Loucy (cell line): ENCODE measurements around the gene ZFYVE28.

ENCODE experiments used
- H2AFZ ChIP-seq: fragments of 200-600 bp; sonication (generic); 2 replicates; pipeline ENCODE4 v1.6.0; 2016; ENCODE audit warnings: antibody characterized with exemption, mild to moderate bottlenecking, low read length, moderate library complexity
- H3F3A ChIP-seq: fragments of 200-600 bp; 2 replicates; pipeline ENCODE4 v1.6.0; 2016; ENCODE audit warnings: antibody characterized with exemption, low read depth, mild to moderate bottlenecking
- H3K27me3 ChIP-seq: fragments of 200-600 bp; sonication (generic); 2 replicates; pipeline ENCODE4 v1.6.1; 2014; ENCODE audit warnings: low read length, mild to moderate bottlenecking; ENCODE audit not compliant: insufficient read depth, poor library complexity, severe bottlenecking
- H3K36me3 ChIP-seq: fragments of 200-600 bp; sonication (generic); 2 replicates; pipeline ENCODE4 v1.6.1; 2016; ENCODE audit warnings: low read length; ENCODE audit not compliant: insufficient read depth
- H3K4me1 ChIP-seq: fragments of 200-600 bp; sonication (generic); 2 replicates; pipeline ENCODE4 v1.5.1; 2014; ENCODE audit warnings: low read length, mild to moderate bottlenecking; ENCODE audit not compliant: insufficient read depth, poor library complexity, severe bottlenecking
- H3K4me2 ChIP-seq: fragments of 200-600 bp; sonication (generic); 2 replicates; pipeline ENCODE4 v1.6.0; 2014; ENCODE audit warnings: antibody characterized with exemption, low read length, low read depth, mild to moderate bottlenecking; ENCODE audit not compliant: poor library complexity, severe bottlenecking
- H3K4me3 ChIP-seq: fragments of 200-600 bp; sonication (generic); 2 replicates; pipeline ENCODE4 v1.5.1; 2014; ENCODE audit warnings: low read length, mild to moderate bottlenecking, mixed read lengths; ENCODE audit not compliant: poor library complexity, severe bottlenecking
- H3K79me2 ChIP-seq: fragments of 200-600 bp; sonication (generic); 2 replicates; pipeline ENCODE4 v1.6.1; 2014; ENCODE audit warnings: low read length; ENCODE audit not compliant: insufficient read depth
- H3K9ac ChIP-seq: fragments of 200-600 bp; sonication (generic); 2 replicates; pipeline ENCODE4 v1.6.0; 2014; ENCODE audit warnings: mild to moderate bottlenecking, low read depth, low read length, moderate library complexity; ENCODE audit not compliant: poor library complexity, severe bottlenecking
- H3K9me2 ChIP-seq: fragments of 200-600 bp; sonication (generic); replicated peaks from 2 replicates; pipeline ENCODE4 v1.6.1; 2016; ENCODE audit warnings: low read depth, low read length, mixed read lengths
- H3K9me3 ChIP-seq: fragments of 200-600 bp; sonication (generic); 2 replicates; pipeline ENCODE4 v1.6.1; 2014; ENCODE audit warnings: mild to moderate bottlenecking, antibody characterized with exemption, low read length, low read depth; ENCODE audit not compliant: insufficient read depth
- H4K20me1 ChIP-seq: fragments of 200-600 bp; sonication (generic); 2 replicates; pipeline ENCODE4 v1.6.0; 2014; ENCODE audit warnings: antibody characterized with exemption, low read length, mild to moderate bottlenecking; ENCODE audit not compliant: insufficient read depth, poor library complexity, severe bottlenecking
- EZH2phosphoT487 ChIP-seq: fragments of 200-600 bp; IDR thresholded peaks from 2 replicates; pipeline ENCODE4 v1.6.1; 2018; ENCODE audit warnings: antibody characterized with exemption, mild to moderate bottlenecking, moderate library complexity, borderline replicate concordance
- TF ChIP-seq, protein P1 (sequence below): fragments of 200-600 bp; sonication (generic); conservative IDR thresholded peaks from 2 replicates; pipeline ENCODE4 v1.5.1; 2014; ENCODE audit warnings: mild to moderate bottlenecking, antibody characterized with exemption, low read length

The ZFYVE28 gene

DNA sequence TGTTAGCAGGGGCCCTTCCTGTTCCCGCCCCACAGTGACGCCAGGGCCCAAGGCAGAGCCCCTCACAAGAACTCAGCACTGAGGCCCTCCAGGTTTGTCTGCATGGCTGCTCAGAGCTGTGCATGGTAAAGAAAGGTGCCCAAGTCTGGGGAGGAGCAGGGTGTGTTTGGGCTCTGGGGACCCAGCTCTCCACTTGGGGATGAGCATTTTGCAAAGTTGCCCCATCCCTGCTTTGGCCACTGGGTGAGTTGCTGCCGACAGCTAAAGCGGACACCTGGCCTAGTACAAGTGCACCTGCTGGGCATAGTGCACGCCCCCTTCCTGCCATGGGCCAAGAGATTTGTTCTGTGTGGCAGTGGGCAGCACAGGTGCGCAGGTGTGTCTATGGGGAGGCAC lies 154.5 kb downstream of the ZFYVE28 start:
- no peak overlapping the region for H3K4me2 ChIP-seq
- H3F3A ChIP-seq, result no peaks in the 10 kb centered on the region
- no peak for TF ChIP-seq EZH2phosphoT487
- TF ChIP-seq, protein P1, sequence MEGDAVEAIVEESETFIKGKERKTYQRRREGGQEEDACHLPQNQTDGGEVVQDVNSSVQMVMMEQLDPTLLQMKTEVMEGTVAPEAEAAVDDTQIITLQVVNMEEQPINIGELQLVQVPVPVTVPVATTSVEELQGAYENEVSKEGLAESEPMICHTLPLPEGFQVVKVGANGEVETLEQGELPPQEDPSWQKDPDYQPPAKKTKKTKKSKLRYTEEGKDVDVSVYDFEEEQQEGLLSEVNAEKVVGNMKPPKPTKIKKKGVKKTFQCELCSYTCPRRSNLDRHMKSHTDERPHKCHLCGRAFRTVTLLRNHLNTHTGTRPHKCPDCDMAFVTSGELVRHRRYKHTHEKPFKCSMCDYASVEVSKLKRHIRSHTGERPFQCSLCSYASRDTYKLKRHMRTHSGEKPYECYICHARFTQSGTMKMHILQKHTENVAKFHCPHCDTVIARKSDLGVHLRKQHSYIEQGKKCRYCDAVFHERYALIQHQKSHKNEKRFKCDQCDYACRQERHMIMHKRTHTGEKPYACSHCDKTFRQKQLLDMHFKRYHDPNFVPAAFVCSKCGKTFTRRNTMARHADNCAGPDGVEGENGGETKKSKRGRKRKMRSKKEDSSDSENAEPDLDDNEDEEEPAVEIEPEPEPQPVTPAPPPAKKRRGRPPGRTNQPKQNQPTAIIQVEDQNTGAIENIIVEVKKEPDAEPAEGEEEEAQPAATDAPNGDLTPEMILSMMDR, result no peak
- no peak overlapping the region for H3K9ac ChIP-seq
- H2AFZ ChIP-seq, result no peak overlapping the region
- H3K4me1 ChIP-seq, result peaks cover 22% of the 10 kb centered on the region
- H3K4me3 ChIP-seq, result no peak overlapping the region
- H3K36me3 ChIP-seq, result no peaks in the 10 kb centered on the region
- no peaks in the 10 kb centered on the region for H3K9me2 ChIP-seq
- H3K27me3 ChIP-seq, result no peaks in the 10 kb centered on the region
- no peaks in the 10 kb centered on the region for H3K9me3 ChIP-seq
- peaks cover 24% of the 10 kb centered on the region for H4K20me1 ChIP-seq
- H3K79me2 ChIP-seq, result peaks cover 28% of the 10 kb centered on the region

- peaks cover 22% of the 10 kb centered on the region for H3K4me1 ChIP-seq
These were observed 155.5 kb downstream of the ZFYVE28 start for GRCh38 chr4:2262944-2263250.

GRCh38 chr4:2262145-2262943 lies 156.1 kb downstream of the ZFYVE28 start:
- no peak for TF ChIP-seq EZH2phosphoT487
- TF ChIP-seq, protein P1, result no peak
- H3K79me2 ChIP-seq, result peaks cover 44% of the 10 kb centered on the region
- H3K27me3 ChIP-seq, result no peaks in the 10 kb centered on the region
- peak overlapping the region; percentile 97 for H3K4me2 ChIP-seq
- no peaks in the 10 kb centered on the region for H3F3A ChIP-seq
- no peaks in the 10 kb centered on the region for H3K36me3 ChIP-seq
- H3K4me3 ChIP-seq, result peak overlapping the region; percentile 89
- H4K20me1 ChIP-seq, result peaks cover 30% of the 10 kb centered on the region
- peak overlapping the region; percentile 84 for H2AFZ ChIP-seq
- H3K9ac ChIP-seq, result peak overlapping the region; percentile 97
- H3K9me2 ChIP-seq, result no peaks in the 10 kb centered on the region
- peaks cover 22% of the 10 kb centered on the region for H3K4me1 ChIP-seq
- H3K9me3 ChIP-seq, result no peaks in the 10 kb centered on the region

More at GRCh38 chr4:2262944-2263250, 155.5 kb downstream of the ZFYVE28 start:
- TF ChIP-seq EZH2phosphoT487, result no peak
- TF ChIP-seq, protein P1, result no peak
- Histone ChIP-seq H3F3A (no peaks in the 10 kb centered on the region), H2AFZ (peak overlapping the region; percentile 84; the same call in 1 of the 2 replicates), H3K79me2 (peaks cover 38% of the 10 kb centered on the region), H3K9me2 (no peaks in the 10 kb centered on the region), H3K9ac (peak overlapping the region; percentile 97), H3K36me3 (no peaks in the 10 kb centered on the region), H3K4me3 (peak overlapping the region; percentile 89), H3K4me2 (peak overlapping the region; percentile 97), H3K27me3 (no peaks in the 10 kb centered on the region), H3K9me3 (no peaks in the 10 kb centered on the region), H4K20me1 (peaks cover 28% of the 10 kb centered on the region)
